Trophoblast cell (in vitro differentiated cells and primary cell): Measurements from ENCODE around the gene GTSE1.

Source experiments
- DNase-seq, 2 donors: peaks; one replicate each; pipeline ENCODE4 v3.0.0-alpha.2; 2016
- H2AFZ ChIP-seq: 2 replicates; pipeline ENCODE4 v1.6.1; 2013; ENCODE audit warnings: low read length, moderate library complexity, mild to moderate bottlenecking; ENCODE audit not compliant: insufficient read depth, poor library complexity
- H2AK5ac ChIP-seq: 2 replicates; pipeline ENCODE4 v1.6.1; 2013; ENCODE audit warnings: mild to moderate bottlenecking, low read length
- H2BK120ac ChIP-seq: 2 replicates; pipeline ENCODE4 v1.6.1; 2013; ENCODE audit warnings: low read length, mild to moderate bottlenecking, moderate library complexity; ENCODE audit not compliant: insufficient read depth, poor library complexity
- H2BK12ac ChIP-seq: 2 replicates; pipeline ENCODE4 v1.6.1; 2013; ENCODE audit warnings: mild to moderate bottlenecking, low read length, moderate library complexity
- H2BK5ac ChIP-seq: 2 replicates; pipeline ENCODE4 v1.6.1; 2013; ENCODE audit warnings: low read length, low read depth, moderate library complexity, mild to moderate bottlenecking; ENCODE audit not compliant: poor library complexity
- H3K14ac ChIP-seq: 2 replicates; pipeline ENCODE4 v1.6.1; 2013; ENCODE audit warnings: mild to moderate bottlenecking, low read length
- H3K18ac ChIP-seq: 2 replicates; pipeline ENCODE4 v1.6.1; 2013; ENCODE audit warnings: mild to moderate bottlenecking, low read length
- H3K23ac ChIP-seq: 2 replicates; pipeline ENCODE4 v1.6.1; 2013; ENCODE audit warnings: low read length
- H3K27ac ChIP-seq: 2 replicates; pipeline ENCODE4 v1.5.1; 2013; ENCODE audit warnings: low read depth, mild to moderate bottlenecking, inconsistent platforms, low read length, moderate library complexity
- H3K27me3 ChIP-seq: 2 replicates; pipeline ENCODE4 v1.6.1; 2013; ENCODE audit warnings: inconsistent platforms, mild to moderate bottlenecking, low read length, moderate library complexity; ENCODE audit not compliant: insufficient read depth
- H3K36me3 ChIP-seq, 2 experiments: 1 replicate in 1 of 2; 2 replicates in 1 of 2; pipeline ENCODE4 v1.6.1; 2013; ENCODE audit warnings: low read length in 2 of 2, mild to moderate bottlenecking in 2 of 2, moderate library complexity in 1 of 2; ENCODE audit not compliant: insufficient read depth in 2 of 2, control insufficient read depth in 1 of 2
- H3K4ac ChIP-seq: 2 replicates; pipeline ENCODE4 v1.6.1; 2013; ENCODE audit warnings: low read depth, mild to moderate bottlenecking, low read length, moderate library complexity
- H3K4me1 ChIP-seq, 2 experiments: 1 replicate in 1 of 2; 2 replicates in 1 of 2; pipeline ENCODE4 v1.6.1; 2013; ENCODE audit warnings: low read length in 2 of 2, mild to moderate bottlenecking in 2 of 2, moderate library complexity in 1 of 2; ENCODE audit not compliant: insufficient read depth in 2 of 2, control insufficient read depth in 1 of 2
- H3K4me2 ChIP-seq: 2 replicates; pipeline ENCODE4 v1.6.1; 2013; ENCODE audit warnings: inconsistent platforms, mild to moderate bottlenecking, low read length, moderate library complexity
- H3K4me3 ChIP-seq: 2 replicates; pipeline ENCODE4 v1.5.1; 2013; ENCODE audit warnings: mild to moderate bottlenecking, low read depth, low read length, inconsistent platforms
- H3K79me1 ChIP-seq: one replicate; pipeline ENCODE4 v1.6.1; 2013; ENCODE audit warnings: low read length
- H3K79me2 ChIP-seq: 2 replicates; pipeline ENCODE4 v1.6.1; 2013; ENCODE audit warnings: low read length, mild to moderate bottlenecking; ENCODE audit not compliant: control insufficient read depth, insufficient read depth, poor library complexity
- H3K9ac ChIP-seq: 2 replicates; pipeline ENCODE4 v1.6.1; 2013; ENCODE audit warnings: mild to moderate bottlenecking, low read length
- H3K9me3 ChIP-seq: 2 replicates; pipeline ENCODE4 v1.6.1; 2013; ENCODE audit warnings: low read depth, mild to moderate bottlenecking, control low read depth, inconsistent platforms, low read length; ENCODE audit not compliant: insufficient read depth
- H4K12ac ChIP-seq: 2 replicates; pipeline ENCODE4 v1.6.1; 2013; ENCODE audit warnings: low read depth, mild to moderate bottlenecking, low read length, moderate library complexity
- H4K8ac ChIP-seq: 2 replicates; pipeline ENCODE4 v1.6.1; 2013; ENCODE audit warnings: low read depth, mild to moderate bottlenecking, low read length, moderate library complexity
- H4K91ac ChIP-seq: one replicate; pipeline ENCODE4 v1.6.1; 2013; ENCODE audit warnings: low read depth, mild to moderate bottlenecking, low read length, moderate library complexity
- WGBS: extraction: QIAGEN DNeasy Blood & Tissue Kit; methylation state at CpG from one replicate; pipeline ENCODE4 v1.1.7; 2013; ENCODE audit warnings: missing lambda C conversion rate; ENCODE audit not compliant: insufficient read length, insufficient coverage; ENCODE audit errors: extremely low coverage; 5-methylcytosine and 5-hydroxymethylcytosine counted together

GTSE1 gene

DNA sequence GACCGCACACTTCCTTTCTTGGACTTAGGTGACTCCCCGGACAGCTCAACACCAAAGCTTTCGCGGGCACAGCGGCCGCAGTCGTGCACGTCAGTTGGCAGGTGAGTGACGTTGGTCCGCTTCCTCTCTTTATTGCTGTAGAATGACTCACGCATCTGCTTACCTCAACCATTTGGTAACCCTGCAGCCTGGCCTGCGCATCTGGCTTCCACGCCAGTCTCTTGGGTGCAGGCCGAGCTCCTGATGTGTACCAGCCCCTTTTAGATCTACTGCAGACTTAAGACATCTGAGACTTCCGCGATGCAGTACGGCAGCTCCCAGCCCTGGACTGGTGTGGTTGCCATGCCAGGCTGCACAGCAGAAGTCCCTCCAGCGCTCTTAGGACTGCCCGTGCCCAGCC, 26.5 kb downstream of the GTSE1 start:
- H3K79me2 ChIP-seq, result no peaks in the 10 kb centered on the region
- H3K27ac ChIP-seq, result no peak overlapping the region
- no peak overlapping the region for H2BK120ac ChIP-seq
- H2BK5ac ChIP-seq, result no peak overlapping the region
- peaks cover 67 to 72% of the 10 kb centered on the region in 2 experiments for H3K36me3 ChIP-seq
- H3K18ac ChIP-seq, result no peak overlapping the region
- no peak overlapping the region for H3K23ac ChIP-seq
- H2AFZ ChIP-seq, result no peak overlapping the region
- H3K4me1 ChIP-seq, result no peaks in the 10 kb centered on the region
- no peak overlapping the region for H3K4me3 ChIP-seq
- H4K8ac ChIP-seq, result no peak overlapping the region
- no peak overlapping the region for H3K14ac ChIP-seq
- no CpG with 5 or more reads among the region's 19 CpGs for whole genome bisulfite sequencing
- no peaks in the 10 kb centered on the region for H3K9me3 ChIP-seq
- H3K27me3 ChIP-seq, result no peaks in the 10 kb centered on the region
- no peaks in the 10 kb centered on the region for H3K79me1 ChIP-seq
- DNase-seq, result no peak
- no peak overlapping the region for H2BK12ac ChIP-seq
- no peak overlapping the region for H4K12ac ChIP-seq
- no peak overlapping the region for H2AK5ac ChIP-seq
- H3K4me2 ChIP-seq, result no peak overlapping the region
- H3K9ac ChIP-seq, result no peak overlapping the region
- H4K91ac ChIP-seq, result no peak overlapping the region
- no peak overlapping the region for H3K4ac ChIP-seq

DNA sequence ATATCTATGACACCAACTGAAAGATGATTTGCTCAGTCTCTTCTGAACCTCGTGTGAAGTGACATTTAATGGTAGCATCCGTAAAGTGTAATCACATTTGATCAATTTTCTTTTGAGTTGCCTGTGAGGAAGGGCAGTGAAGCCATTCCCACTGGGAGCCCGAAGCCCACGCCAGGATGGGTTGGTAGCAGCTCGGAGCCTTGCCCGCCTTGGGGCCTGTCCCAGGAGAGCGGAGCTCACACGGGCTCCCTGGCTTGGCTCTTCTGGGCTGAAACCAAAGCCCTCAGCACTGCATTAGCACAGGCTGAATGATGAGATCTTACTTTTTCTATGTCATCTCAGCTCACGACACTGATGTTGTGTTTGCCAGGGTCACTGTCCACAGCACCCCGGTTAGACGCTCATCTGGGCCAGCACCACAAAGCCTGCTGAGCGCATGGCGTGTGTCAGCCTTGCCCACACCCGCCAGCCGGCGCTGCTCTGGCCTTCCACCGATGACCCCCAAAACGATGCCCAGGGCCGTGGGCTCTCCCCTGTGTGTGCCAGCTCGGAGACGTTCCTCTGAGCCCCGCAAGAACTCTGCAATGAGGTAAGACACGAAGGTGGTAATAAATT, 29.5 kb downstream of the GTSE1 start:
- Histone ChIP-seq H3K18ac (no peak overlapping the region), H3K23ac (no peak overlapping the region), H2BK12ac (no peak overlapping the region), H3K14ac (no peak overlapping the region), H4K91ac (no peak overlapping the region), H4K8ac (no peak overlapping the region), H3K79me1 (no peaks in the 10 kb centered on the region), H3K9ac (no peak overlapping the region), H3K4me3 (no peak overlapping the region), H2BK5ac (no peak overlapping the region), H3K9me3 (no peaks in the 10 kb centered on the region), H2BK120ac (no peak overlapping the region), H3K4me1 (no peaks in the 10 kb centered on the region), H3K36me3 (peaks cover 71 to 75% of the 10 kb centered on the region in 2 experiments), H2AK5ac (no peak overlapping the region), H3K4me2 (no peak overlapping the region), H4K12ac (no peak overlapping the region), H3K27me3 (no peaks in the 10 kb centered on the region), H3K79me2 (no peaks in the 10 kb centered on the region), H3K27ac (no peak overlapping the region), H2AFZ (no peak overlapping the region), H3K4ac (no peak overlapping the region)
- WGBS, result no CpG with 5 or more reads among the region's 23 CpGs
- no peak for DNase-seq

DNA sequence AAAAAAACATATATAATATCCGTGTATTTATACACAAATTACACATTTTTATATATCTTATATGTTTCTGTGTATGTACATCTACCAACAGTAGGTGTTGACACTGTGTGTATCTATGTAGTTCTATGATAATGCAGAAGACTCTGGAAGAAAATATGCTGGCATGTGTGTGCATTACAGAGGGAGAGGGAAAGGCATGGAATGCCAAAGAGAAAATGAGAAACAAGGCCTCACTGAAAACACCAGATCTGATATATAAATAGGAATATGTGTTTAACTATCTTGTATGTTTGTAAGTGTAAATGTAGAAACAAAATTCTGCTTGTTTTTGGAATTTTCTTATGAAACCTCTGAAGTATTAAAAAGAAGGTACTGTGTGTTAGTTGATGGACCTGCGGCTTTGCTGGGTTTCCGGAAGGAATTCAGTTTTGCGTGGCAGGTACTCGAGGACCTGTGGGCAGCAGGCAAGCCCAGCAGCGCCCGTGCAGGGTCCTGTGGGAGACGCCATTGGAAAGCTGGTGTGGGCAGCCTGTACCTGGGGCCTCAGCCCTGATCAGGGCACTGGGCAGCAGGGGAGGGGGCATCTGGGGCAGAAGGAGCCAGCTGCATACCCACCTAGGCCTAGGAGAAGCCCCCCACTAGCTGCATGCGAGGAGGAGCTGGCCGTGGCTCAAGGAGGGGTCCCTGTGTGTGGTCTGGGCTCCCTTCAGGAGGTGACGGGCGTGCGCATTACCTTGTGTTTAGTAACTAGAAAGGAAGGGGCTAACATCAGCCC, 31.2 kb downstream of the GTSE1 start:
- DNase-seq, result no peak
- H3K4ac ChIP-seq, result no peak overlapping the region
- no peaks in the 10 kb centered on the region for H3K9me3 ChIP-seq
- no peak overlapping the region for H3K27ac ChIP-seq
- H2BK120ac ChIP-seq, result no peak overlapping the region
- no peaks in the 10 kb centered on the region for H3K79me2 ChIP-seq
- H3K4me3 ChIP-seq, result no peak overlapping the region
- H4K12ac ChIP-seq, result no peak overlapping the region
- H2BK5ac ChIP-seq, result no peak overlapping the region
- H2AFZ ChIP-seq, result no peak overlapping the region
- no peak overlapping the region for H3K9ac ChIP-seq
- H3K36me3 ChIP-seq, result peaks cover 78% of the 10 kb centered on the region in 2 experiments
- H3K27me3 ChIP-seq, result no peaks in the 10 kb centered on the region
- no peak overlapping the region for H2AK5ac ChIP-seq
- no peak overlapping the region for H4K91ac ChIP-seq
- WGBS, result 100% methylated on average over 1 of the region's 13 CpGs
- no peak overlapping the region for H3K18ac ChIP-seq
- no peak overlapping the region for H4K8ac ChIP-seq
- no peak overlapping the region for H3K4me2 ChIP-seq
- H3K14ac ChIP-seq, result no peak overlapping the region
- no peak overlapping the region for H3K23ac ChIP-seq
- no peaks in the 10 kb centered on the region for H3K79me1 ChIP-seq
- H2BK12ac ChIP-seq, result no peak overlapping the region
- no peaks in the 10 kb centered on the region for H3K4me1 ChIP-seq

DNA sequence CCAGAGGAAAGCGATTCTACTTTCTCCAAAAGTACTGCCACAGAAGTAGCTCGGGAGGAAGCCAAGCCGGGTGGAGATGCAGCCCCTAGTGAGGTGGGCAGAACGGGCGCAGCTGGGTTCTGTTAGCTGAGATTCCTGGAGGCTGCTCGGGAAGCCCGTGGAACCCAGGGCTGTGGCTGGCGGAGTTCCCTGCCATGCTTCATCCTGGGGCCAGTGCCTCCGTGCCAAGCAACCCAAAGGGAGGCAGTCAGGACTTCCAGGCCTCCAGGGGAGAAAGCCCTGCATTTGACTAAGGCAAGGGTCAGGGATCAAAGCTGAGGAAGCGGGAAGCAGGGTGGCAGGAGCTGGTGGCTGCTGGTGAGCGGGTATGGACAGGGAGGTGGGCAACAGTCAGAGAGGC, 32.1 kb downstream of the GTSE1 start:
- no peak overlapping the region for H2BK5ac ChIP-seq
- no peak overlapping the region for H3K4me3 ChIP-seq
- no peaks in the 10 kb centered on the region for H3K27me3 ChIP-seq
- no peak overlapping the region for H2BK120ac ChIP-seq
- no peak overlapping the region for H4K8ac ChIP-seq
- H3K14ac ChIP-seq, result no peak overlapping the region
- H3K36me3 ChIP-seq, result peaks cover 74 to 75% of the 10 kb centered on the region in 2 experiments
- no peak for DNase-seq
- H4K91ac ChIP-seq, result no peak overlapping the region
- H3K27ac ChIP-seq, result no peak overlapping the region
- no peak overlapping the region for H4K12ac ChIP-seq
- no peak overlapping the region for H2BK12ac ChIP-seq
- H3K79me1 ChIP-seq, result no peaks in the 10 kb centered on the region
- H3K4ac ChIP-seq, result no peak overlapping the region
- no CpG with 5 or more reads among the region's 11 CpGs for WGBS
- no peak overlapping the region for H3K4me2 ChIP-seq
- H3K4me1 ChIP-seq, result no peaks in the 10 kb centered on the region
- no peak overlapping the region for H3K18ac ChIP-seq
- no peaks in the 10 kb centered on the region for H3K9me3 ChIP-seq
- H2AK5ac ChIP-seq, result no peak overlapping the region
- H3K79me2 ChIP-seq, result no peaks in the 10 kb centered on the region
- no peak overlapping the region for H3K23ac ChIP-seq
- no peak overlapping the region for H3K9ac ChIP-seq
- no peak overlapping the region for H2AFZ ChIP-seq
